GM19023 (cell line): ENCODE results near the gene MANBA.

Experiments used
- ATAC-seq: cut with Tn5 transposase; IDR thresholded peaks from one replicate; pipeline ENCODE4 v1.9.1; 2021; ENCODE audit warnings: mild to moderate bottlenecking, moderate library complexity; ENCODE audit not compliant: unreplicated experiment

The MANBA gene

DNA sequence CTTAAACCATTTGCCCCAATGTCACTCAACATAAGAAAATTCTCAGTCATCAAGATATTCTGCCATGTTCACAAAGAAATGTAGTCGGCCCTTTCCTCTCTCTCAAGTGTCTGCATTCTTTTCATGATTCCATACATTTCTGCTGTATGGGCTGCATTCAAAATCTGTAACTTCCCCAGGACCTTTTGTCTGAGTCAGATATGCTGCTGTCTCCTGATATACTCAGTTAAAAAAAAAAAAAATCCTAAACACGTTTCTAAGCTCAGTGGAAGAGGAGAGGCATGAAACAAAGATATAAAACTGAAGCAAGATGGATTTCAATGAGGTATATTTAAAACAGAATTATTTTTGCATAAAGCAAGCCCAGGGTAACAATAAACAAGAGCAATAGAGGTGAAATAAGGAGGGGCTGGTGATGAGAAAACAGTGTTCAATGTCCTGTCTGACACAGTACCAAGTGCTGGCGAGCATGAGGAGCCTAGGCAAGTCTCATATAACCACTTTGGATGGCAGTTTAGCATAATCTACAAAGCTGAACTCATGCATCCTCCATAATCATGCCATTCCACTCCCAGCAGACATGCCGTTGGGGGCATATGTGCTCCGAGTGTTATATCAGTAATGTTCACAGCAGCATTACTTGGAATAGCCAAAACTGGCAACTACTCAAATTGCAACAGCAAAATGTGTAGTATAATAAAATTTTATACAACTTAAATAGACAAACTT lies 76.7 kb downstream of the MANBA start:
- no peak for ATAC-seq

DNA sequence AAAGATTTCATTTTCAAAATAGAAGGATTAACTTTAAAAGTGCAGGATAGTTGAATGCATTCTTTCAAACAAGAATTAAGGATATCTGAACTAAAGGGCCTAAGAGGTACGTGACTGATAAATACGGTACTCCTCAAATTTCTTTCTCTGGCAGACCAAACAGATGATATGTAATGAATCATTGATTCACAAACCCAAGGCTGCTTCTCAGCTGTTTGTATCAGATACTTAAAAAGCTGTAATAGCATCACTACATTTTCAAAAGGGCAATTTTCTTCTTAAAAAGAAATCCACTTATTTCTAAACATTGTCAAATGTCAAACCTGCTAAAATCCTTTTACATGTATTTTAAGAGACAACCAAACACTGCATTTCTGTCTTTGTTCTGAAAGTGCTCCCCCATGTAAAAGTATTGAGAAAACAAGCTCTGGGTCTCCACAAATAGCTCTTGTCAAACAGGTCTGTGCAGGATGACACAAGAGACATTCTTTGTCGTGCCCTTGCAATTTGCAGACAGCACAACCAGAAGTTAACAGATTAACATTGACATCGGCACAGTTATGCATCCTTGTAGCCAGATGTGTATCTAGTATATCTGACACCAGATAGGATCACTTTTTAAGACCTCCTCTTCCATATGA lies 82.0 kb downstream of the MANBA start:
- ATAC-seq = no peak

DNA sequence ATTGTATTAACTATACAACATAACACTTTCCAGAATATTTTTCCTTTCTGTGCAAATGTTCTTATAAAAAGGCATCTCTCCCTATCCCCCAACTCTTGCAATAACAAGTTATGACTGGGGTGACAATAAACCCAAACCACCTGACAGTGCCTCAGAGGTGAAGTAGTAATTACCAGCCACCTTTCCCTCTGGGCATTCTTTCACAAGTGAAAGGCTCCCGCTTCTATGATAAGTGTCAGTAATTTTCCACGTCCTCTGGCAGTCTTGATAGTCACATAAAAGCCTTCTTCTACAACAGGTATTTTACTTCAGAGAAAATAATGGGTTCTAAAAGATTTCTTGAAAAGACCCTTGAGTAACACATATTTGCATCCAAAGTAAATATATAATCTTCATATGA lies 82.7 kb downstream of the MANBA start:
- ATAC-seq = no peak

DNA sequence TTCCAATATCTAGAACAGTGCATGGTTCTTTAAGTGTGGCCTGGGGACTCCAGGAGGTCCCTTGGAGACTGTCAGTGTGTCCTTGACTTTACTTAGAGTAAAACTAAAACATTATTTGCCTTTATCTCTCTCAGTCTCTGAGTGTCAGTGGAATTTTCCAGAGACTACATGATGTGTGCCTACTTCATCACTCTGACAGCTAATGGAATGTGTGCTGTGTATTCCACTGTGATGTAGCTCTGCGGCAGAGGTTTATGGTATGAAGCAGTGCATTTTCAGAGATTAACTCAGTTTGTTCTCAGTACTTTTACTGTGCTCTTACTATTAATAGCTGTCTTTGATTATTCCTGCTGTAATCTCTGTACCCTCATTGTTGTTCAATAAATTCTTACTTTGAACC lies 85.6 kb downstream of the MANBA start:
- no peak for ATAC-seq

DNA sequence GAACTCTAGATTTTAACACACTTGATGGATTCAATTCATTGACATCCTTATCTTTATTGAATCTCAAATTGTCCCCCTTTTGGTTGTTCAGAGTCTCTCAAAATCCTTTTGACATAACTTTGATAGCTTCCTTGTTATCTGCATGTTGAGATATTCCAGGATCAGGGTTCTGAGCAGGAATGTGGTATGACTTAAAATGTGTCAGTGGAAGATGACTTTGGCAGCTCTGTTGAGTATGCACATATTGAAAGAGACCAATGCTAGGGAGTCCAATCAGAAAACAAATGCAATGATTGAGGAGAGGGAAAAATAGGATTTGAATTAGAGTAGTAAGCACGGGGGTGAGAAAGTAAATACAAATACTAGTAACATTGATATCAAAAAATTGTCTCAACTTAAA lies 93.8 kb downstream of the MANBA start:
- no peak for ATAC-seq

DNA sequence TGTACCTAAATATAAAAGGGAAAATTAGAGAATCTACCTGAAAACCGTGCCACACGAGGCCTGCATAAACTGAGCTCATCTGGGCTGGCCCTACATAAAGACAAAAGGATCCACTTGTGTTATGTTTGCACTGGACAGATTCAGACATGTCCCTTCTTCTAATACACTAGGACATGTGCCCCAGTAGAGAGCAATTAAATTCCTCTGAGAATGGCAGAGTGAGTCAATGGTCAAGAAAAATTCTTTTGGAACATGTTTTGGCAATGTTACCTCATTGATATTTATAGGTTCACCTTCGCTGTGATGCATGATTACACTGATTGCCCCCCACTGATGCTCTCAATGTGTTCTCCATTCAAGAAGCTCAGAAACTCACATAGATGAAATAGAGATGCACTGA lies 95.2 kb downstream of the MANBA start:
- ATAC-seq = no peak

DNA sequence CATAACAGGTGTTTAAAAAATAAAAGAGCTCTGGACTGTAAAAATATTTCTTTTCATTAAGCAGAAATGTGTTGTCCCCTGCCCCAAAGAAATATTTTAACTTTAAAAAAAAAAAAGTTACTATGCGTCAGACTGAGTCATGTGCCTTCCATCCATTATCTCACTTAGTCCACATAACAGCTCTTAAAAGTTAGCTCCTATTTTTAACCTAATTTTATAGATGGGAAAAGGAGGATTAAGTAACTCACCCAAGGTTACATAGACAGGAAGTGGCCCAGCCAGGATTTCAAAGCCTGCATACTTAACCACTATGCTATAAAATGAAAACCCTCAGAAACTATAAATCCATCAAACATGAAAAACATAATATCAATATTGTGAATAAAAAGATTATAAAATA lies 97.7 kb downstream of the MANBA start:
- ATAC-seq = no peak

DNA sequence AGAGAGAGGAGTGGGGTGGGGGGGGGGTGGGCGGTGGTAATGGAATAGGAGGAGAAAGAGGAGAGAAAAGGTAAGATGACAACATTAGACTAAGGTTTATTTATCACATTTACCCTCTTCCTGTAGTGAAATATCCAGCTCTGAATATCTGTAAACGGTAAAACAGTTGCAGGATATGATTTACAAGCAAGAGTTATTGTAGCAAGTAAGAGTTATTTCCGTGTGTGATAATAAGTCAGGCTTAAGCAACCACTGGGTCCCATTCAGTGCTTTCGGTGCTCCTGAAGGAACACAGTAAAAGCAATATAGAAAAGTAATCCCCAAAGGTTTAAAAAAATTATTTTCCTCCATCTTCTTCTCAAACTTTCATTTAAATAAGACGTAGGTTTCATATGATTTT lies 103.6 kb downstream of the MANBA start:
- ATAC-seq = no peak

DNA sequence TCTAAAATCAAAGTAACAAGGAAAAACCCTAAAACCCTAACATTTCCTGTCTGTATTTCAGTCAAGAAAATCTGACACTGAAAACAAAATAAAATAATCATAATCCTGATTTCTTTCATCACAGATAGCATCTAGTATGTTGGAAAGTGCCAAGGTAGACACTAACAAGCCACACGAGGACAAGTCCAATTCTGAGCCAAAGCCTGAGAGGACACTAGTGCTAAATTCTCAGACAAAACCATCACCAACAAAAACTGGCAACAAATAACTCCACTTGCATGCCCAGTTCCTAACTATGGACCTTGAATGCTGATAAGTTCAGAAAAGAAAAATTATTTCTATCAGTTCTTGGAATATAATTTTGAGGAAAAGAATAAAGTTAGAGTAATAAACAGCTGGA lies 113.7 kb downstream of the MANBA start:
- no peak for ATAC-seq

DNA sequence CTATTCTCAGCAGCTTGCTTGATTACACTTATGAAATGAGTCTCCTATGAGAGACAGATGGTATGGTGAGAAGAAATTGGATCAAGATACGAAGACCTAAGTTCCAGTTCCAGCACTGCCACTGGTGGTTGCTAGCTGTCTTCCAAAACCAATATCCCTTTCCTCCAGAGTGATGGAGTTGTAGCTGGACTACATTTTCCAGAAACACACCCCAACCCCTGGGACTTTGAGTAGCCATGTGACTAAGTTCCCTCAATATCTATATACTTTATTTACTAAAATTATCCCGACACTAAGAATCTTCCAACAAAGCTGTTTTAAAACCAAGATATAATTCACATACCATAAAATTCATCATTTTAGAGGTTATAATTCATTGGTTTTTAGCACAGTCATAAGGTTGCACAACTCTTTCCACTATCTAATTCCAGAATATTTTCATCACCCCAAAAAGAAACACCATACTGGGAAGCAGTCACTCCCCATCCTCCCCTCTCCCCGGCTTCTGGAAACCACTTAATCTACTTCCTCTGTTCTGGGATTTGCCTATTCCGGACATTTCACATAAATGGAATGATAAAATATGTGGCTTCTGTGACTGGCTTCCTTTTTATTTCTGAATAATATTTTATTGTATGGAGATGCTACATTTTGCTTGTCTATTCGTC lies 118.0 kb downstream of the MANBA start:
- ATAC-seq = no peak

DNA sequence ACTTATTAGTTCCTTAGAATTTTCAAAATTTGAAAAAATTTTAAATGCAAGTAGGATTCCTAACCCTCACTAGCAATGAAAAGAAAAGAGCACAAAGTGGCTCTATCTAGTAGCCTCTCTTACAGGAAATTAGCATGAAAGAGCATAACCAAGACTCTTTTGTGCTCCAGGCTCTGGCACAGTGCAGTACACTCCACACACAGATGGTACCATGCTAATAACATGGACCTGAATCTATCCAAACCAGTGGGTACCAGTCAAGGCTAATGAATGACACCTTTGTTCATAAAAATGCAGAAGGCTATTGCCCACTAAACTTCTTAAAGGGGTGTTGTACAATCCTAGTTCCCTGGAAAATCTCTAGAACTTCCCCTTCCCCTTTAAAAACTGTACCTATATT lies 119.0 kb downstream of the MANBA start:
- no peak for ATAC-seq

DNA sequence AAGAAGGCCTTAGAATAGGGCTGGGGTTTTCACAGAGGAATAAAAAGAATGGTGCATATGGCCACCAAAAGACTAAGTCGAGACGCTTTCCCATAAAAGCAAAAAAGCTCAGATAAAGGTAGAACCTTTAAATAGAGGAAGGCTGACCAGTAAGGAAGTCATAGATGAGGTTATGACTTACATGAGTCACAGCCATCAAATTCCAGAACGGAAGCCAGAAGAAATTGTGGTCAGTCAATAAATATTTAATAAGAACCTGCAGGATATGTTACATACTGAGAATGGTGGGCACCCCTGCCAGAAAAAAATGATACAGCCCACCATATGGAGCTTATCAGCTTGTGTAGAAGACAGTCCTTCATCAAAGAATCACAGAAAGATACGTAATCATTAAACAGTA lies 120.1 kb downstream of the MANBA start:
- no peak for ATAC-seq

DNA sequence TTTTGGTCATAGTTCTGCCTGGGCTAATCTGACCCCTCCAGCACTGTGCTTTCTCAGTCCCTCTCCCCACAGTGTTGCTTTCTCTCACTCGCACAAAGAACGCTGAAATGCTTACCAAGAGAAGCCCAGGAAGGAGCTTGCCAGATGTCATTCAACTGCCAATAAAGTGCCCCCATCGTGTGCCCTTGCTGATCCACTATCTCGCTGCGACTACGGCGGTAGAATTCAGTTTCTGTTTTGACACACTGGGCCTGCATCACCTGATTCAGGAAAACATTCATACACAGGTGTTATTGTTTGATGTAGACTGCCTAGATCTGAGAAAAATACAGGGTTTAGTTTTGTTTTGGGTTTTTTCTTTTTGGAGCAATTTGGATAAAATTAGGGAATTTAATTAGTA lies 121.2 kb downstream of the MANBA start:
- ATAC-seq = no peak

DNA sequence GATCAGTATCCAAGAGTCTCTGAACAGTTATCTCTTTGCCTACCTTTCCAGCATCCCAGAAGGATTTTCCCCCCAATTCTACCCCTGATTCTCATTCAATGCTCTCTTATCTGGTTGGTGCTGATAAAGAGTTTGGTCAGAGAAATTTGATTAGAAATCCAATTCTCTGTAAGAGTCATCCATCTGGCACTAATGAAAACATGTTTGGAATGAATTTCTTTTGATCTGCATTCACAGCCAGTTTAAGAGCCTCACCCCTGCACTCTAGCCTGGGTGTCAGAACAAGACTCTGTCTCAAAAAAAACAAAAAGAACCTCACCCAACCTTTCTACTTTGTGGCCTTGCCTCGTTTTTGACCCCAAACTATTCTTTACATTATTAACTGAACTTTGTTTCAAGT lies 122.1 kb downstream of the MANBA start:
- ATAC-seq = no peak

DNA sequence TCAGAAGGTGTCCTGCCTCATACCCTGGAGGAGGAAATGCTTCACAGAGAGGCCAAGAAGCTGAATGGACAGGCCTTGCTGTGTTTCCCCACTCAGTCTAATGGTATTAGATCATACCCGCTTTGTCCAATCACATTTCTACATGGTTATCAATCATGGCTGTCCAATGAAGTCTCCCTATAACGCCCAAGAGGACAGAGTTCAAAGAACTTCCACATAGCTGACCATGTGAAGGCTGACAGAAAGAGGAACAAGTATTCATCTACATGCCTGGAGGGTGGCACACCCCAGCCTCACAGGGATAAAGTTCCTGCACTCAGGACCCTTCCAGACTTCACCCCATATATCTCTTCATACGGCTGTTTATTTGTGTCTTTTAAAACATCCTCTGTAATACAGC lies 123.4 kb downstream of the MANBA start:
- ATAC-seq = no peak

DNA sequence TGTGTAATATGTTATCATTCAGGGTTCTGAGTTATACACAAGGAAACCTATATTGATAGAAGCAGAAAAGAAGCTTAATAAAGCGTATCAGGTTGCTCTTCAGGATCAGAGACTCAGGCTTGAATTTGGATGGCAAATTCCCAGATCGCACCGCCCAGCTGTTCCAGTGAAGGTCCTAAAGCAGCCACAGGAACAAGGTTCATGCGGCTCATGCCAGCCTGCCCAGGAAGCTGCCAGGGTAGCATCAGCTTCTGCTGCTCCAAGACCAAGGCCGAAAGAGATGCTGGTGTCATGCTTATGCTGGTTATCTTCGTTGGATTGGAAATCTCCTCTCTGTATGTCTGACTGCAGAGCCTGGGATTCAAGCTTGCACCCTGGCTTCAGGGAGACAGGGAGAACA lies 127.7 kb downstream of the MANBA start:
- no peak for ATAC-seq

DNA sequence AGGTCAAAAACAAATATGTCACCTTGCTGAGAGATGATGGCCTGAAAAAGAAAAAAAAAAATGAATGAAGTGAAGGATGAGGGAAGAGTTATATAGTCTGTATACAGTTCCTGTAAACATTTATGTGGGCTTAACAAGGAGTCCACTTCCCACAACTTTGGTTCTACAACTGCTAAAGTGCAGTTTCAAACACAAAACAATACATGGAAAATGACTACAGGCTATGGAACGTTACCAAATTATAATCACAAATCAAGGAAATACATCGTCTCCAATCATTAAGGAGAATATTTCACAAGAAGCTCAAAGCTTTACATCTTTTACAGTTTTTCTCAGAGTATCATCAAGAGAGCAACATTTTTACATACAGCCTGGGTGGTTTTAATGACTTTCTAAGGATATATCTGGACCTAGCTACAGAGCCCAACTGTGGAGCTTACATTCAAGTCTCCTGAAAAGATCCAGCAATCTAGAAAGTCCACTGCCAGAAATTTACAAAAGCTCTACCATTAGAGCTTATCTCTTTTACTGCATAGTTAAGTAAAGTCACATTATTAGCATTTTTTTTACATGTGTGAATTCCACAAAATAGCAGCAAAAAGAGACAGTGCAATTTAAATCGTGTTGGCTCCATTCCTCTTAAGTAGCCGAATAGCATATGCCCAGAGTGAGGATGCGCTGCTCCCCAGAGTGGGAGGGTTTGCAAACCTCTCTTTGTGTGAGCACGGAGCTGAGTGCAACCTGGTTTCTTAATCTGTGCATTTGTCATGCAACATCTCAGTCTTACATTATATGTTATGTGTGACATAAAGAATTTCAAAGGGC lies 128.3 kb downstream of the MANBA start:
- ATAC-seq = no peak

DNA sequence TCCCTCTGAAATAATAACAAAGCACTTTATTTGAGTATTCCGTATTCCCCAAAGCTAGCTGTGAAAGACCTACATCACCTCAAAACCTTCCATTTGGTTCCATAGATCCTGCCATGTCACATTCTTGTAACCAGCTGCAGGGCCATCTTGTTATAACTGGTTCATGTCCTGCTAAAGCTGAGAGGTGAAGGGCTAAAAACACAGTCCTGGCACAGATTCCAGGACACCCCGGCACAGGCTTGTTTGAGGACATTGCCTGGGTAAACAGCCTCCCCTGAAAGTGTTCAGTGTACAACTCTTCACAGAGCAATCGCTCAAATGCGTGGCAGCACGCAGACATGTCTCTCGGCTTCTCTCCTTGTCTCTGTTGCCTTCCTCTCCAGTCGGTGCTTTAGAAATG lies 129.2 kb downstream of the MANBA start:
- ATAC-seq = no peak

DNA sequence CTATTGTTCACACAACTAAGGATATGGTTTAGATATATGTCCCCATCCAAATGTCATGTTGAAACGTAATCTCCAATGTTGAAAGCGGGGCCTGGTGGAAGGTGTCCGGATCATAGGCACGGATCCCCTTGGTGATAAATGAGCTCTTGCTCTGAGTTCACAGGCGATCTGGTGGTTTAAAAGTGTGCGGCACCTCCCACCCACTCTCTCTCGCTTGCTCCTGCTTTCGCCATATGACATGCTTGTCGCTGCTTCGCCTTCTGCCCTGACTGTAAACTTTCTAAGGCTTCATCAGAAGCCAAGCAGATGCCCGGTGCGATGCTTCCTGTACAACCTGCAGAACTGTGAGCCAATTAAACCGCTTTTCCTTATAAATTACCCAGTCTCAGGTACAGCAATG lies 131.1 kb downstream of the MANBA start:
- no peak for ATAC-seq

DNA sequence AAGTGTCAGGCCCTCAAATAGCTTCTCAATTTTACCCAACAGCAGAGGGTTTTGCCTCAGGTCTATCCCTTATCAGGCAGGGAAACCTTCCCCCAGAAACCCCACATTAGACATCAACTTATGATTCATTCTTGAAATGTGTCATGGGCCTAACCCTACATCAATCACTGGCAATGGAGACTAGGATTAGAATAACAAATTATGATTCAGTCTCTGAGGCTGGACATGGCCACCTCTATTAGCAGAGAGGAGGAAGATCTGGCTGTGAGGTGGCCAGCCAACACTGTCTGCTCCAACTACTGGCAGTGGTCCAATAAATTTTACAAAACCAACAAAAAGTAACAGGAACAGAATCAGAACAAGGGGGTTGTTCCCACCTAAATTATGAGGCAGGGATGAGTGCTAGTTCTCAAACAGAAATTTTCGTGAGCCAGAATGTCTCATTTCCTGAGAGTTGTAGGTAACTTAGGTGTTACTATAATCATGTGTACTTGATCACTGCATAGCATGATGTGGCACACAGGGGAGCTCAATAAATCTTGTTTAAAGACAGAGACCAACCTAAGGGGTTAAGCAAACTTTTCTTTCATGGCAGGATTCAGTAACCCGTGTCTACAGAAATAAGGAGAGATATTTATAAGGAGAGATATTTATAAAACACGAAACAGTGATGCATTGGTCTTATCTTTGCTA lies 132.8 kb downstream of the MANBA start:
- ATAC-seq = no peak
